Measurements from ENCODE around the gene BSN. TPM values are rescaled to one million over a fixed set of nuclear protein-coding genes. Genes with fewer than 3 reads are reported as not detected.

The BSN gene
- total RNA-seq, 1 donor from 2014 or later = 4.0 TPM

- Mint-ChIP-seq H3K36me3 (peaks cover 6% of the 10 kb centered on the region), H3K27me3 (no peaks in the 10 kb centered on the region), H3K27ac (no peak overlapping the region), H3K4me3 (no peak overlapping the region), H3K4me1 (ENCODE audit: unreplicated experiment) (no peaks in the 10 kb centered on the region), H3K9me3 (no peaks in the 10 kb centered on the region)
- no peak for TF ChIP-seq CTCF (conservative IDR thresholded peaks at IDR 0.05)
- DNase-seq (ENCODE audit: extremely low spot score, unreplicated experiment) = no peak
These were observed 155.6 kb downstream of the BSN start for GRCh38 chr3:49709852-49710251.

DNA sequence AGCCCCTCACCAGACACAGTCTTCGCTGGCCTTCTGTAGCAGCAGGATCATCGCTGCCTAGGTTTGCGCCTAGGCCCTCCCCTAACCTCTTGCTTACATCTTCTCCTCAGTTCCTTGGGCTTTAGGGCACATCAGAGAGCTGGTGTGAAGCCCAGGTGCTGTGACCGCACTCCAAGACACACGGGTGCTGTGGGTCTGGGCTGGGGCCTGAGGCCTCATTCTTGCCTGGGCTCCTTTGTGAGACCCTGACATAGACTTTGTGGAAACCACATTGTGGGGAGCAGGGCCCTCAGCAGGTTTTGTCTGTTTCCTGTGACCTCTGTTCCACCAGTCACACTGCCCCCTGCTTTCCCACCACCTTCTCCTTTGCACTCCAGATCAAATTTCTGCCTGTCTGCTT, 157.2 kb downstream of the BSN start:
- no peaks in the 10 kb centered on the region for H3K9me3 Mint-ChIP-seq
- no peak for DNase-seq (ENCODE audit: extremely low spot score, unreplicated experiment)
- H3K27me3 Mint-ChIP-seq = no peaks in the 10 kb centered on the region
- H3K4me3 Mint-ChIP-seq = no peak overlapping the region
- no peak for TF ChIP-seq CTCF (conservative IDR thresholded peaks at IDR 0.05)
- H3K4me1 Mint-ChIP-seq (ENCODE audit: unreplicated experiment) = no peaks in the 10 kb centered on the region
- peaks cover 6% of the 10 kb centered on the region for H3K36me3 Mint-ChIP-seq
- H3K27ac Mint-ChIP-seq = no peak overlapping the region

- Mint-ChIP-seq H3K9me3 (no peaks in the 10 kb centered on the region), H3K27me3 (no peaks in the 10 kb centered on the region), H3K27ac (no peak overlapping the region), H3K4me1 (ENCODE audit: unreplicated experiment) (no peaks in the 10 kb centered on the region), H3K36me3 (peaks cover 4% of the 10 kb centered on the region), H3K4me3 (no peak overlapping the region)
- DNase-seq (ENCODE audit: extremely low spot score, unreplicated experiment) = no peak
- no peak for TF ChIP-seq CTCF (conservative IDR thresholded peaks at IDR 0.05)
These were observed 157.9 kb downstream of the BSN start for GRCh38 chr3:49712166-49712565.

- no peak for TF ChIP-seq CTCF (conservative IDR thresholded peaks at IDR 0.05)
- Mint-ChIP-seq H3K36me3 (no peaks in the 10 kb centered on the region), H3K4me3 (no peak overlapping the region), H3K27me3 (no peaks in the 10 kb centered on the region), H3K27ac (no peak overlapping the region), H3K9me3 (no peaks in the 10 kb centered on the region), H3K4me1 (ENCODE audit: unreplicated experiment) (no peaks in the 10 kb centered on the region)
- DNase-seq (ENCODE audit: extremely low spot score, unreplicated experiment) = no peak
These were observed 158.5 kb downstream of the BSN start for GRCh38 chr3:49712631-49713317.

- no peak for DNase-seq (ENCODE audit: extremely low spot score, unreplicated experiment)
- H3K4me1 Mint-ChIP-seq (ENCODE audit: unreplicated experiment) = peaks cover under 1% of the 10 kb centered on the region
- no peak overlapping the region for H3K27ac Mint-ChIP-seq
- H3K27me3 Mint-ChIP-seq = no peaks in the 10 kb centered on the region
- no peak overlapping the region for H3K4me3 Mint-ChIP-seq
- no peak for TF ChIP-seq CTCF (conservative IDR thresholded peaks at IDR 0.05)
- no peaks in the 10 kb centered on the region for H3K36me3 Mint-ChIP-seq
- H3K9me3 Mint-ChIP-seq = no peaks in the 10 kb centered on the region
These were observed 159.2 kb downstream of the BSN start for GRCh38 chr3:49713336-49714105.

All from type B pancreatic cell (in vitro differentiated cells).